BLaER1 (cell line): Measurements from ENCODE around the gene SNAP29.
"Not testable (repeated sequence)": the region's sequence is repeated elsewhere in the genome, so short reads cannot be mapped to it uniquely, and the experiment has no call there.

Experiments used
- H3K27ac ChIP-seq: shearing (Covaris generic); formaldehyde crosslinking; 2 replicates; pipeline ENCODE4 v1.8.1; 2022
- H3K27me3 ChIP-seq: shearing (Covaris generic); formaldehyde crosslinking; 2 replicates; pipeline ENCODE4 v1.8.1; 2022
- H3K36me3 ChIP-seq: shearing (Covaris generic); formaldehyde crosslinking; 2 replicates; pipeline ENCODE4 v1.8.1; 2022
- H3K4me1 ChIP-seq: shearing (Covaris generic); formaldehyde crosslinking; 2 replicates; pipeline ENCODE4 v1.8.1; 2022
- H3K4me2 ChIP-seq: shearing (Covaris generic); formaldehyde crosslinking; 2 replicates; pipeline ENCODE4 v1.8.1; 2022
- H3K4me3 ChIP-seq: shearing (Covaris generic); formaldehyde crosslinking; 2 replicates; pipeline ENCODE4 v1.8.1; 2022
- H3K9ac ChIP-seq: shearing (Covaris generic); formaldehyde crosslinking; 2 replicates; pipeline ENCODE4 v1.8.1; 2022
- H3K9me3 ChIP-seq: shearing (Covaris generic); formaldehyde crosslinking; 2 replicates; pipeline ENCODE4 v1.8.1; 2022
- H4K20me1 ChIP-seq: shearing (Covaris generic); formaldehyde crosslinking; 2 replicates; pipeline ENCODE4 v1.8.1; 2022
- Cebpa-rat ChIP-seq: shearing (Covaris generic); IDR thresholded peaks from 2 replicates; pipeline ENCODE4 v1.8.1; 2022

The SNAP29 gene

DNA sequence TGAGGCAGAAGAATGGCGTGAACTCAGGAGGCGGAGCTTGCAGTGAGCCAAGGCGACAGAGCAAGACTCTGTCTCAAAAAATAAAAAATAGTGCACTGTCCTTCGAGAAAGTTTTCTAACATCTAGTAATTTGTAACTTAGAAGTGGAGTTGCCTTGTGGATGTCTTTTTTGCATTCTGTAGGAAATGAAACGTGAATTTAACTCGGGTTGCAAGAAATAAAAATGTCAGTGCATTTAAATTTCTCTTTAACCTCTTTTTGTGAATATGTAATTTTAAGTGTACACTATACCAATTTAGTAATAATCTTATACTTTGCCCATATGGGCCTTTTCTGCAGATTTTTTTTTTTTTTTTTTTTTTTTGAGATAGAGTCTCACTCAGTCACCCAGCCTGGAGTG, 32.2 kb downstream of the SNAP29 start:
- no peak overlapping the region for H3K4me2 ChIP-seq
- no peak overlapping the region for H3K4me3 ChIP-seq
- H3K36me3 ChIP-seq: peaks cover 45% of the 10 kb centered on the region
- H3K27me3 ChIP-seq: no peaks in the 10 kb centered on the region
- TF ChIP-seq Cebpa-rat: no peak
- no peaks in the 10 kb centered on the region for H3K9me3 ChIP-seq
- no peaks in the 10 kb centered on the region for H4K20me1 ChIP-seq
- H3K4me1 ChIP-seq: 0 out of 2 replicates have a peak, but pooled peaks cover 5% of the 10 kb centered on the region
- H3K9ac ChIP-seq: no peak overlapping the region
- H3K27ac ChIP-seq: no peak overlapping the region

GRCh38 chr22:20897737-20898136, 38.9 kb downstream of the SNAP29 start:
- H3K9me3 ChIP-seq, H3K4me2 ChIP-seq, H3K4me1 ChIP-seq, H3K27me3 ChIP-seq, H4K20me1 ChIP-seq, H3K36me3 ChIP-seq, H3K4me3 ChIP-seq, H3K9ac ChIP-seq, H3K27ac ChIP-seq: not testable (repeated sequence)

DNA sequence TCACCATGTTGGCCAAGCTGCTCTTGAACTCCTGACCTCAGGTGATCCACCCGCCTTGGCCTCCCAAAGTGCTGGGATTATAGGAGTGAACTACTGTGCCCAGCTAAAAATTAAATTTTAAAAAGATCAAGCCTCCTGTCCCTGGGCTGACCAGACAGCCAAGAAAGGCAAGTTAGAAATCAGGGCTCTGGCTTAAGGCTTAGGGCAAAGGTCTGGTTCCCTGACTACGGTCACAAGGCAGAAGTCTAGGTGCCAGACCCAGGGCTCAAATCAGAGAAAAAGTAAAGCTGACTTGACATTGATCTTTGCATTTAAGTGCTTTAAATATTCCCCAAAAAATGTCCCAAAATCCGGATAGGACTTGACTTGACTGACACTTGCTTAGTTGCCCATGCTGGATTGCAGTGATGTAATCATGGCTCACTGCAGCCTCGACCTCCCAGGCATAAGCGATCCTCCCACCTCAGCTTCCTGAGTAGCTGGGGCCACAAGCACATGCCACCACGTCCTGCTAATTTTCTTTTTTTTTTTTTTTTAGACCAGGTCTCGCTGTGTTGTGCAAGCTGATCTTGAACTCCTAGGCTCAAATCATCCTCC, 41.1 kb downstream of the SNAP29 start:
- no peak overlapping the region for H3K9ac ChIP-seq
- no peak overlapping the region for H3K27ac ChIP-seq
- H3K4me3 ChIP-seq: no peak overlapping the region
- TF ChIP-seq Cebpa-rat: no peak
- no peaks in the 10 kb centered on the region for H3K9me3 ChIP-seq
- H3K4me2 ChIP-seq: no peak overlapping the region
- H3K4me1 ChIP-seq: 0 out of 2 replicates have a peak, but pooled peaks cover 7% of the 10 kb centered on the region
- H4K20me1 ChIP-seq: no peaks in the 10 kb centered on the region
- no peaks in the 10 kb centered on the region for H3K36me3 ChIP-seq
- no peaks in the 10 kb centered on the region for H3K27me3 ChIP-seq

- not testable (repeated sequence) for H3K9ac ChIP-seq, H3K9me3 ChIP-seq, H3K4me2 ChIP-seq, H3K36me3 ChIP-seq, H3K27ac ChIP-seq, H3K4me3 ChIP-seq, H3K27me3 ChIP-seq, H4K20me1 ChIP-seq, H3K4me1 ChIP-seq
These were observed 42.6 kb downstream of the SNAP29 start for GRCh38 chr22:20901093-20902033.

- H3K36me3 ChIP-seq: no peaks in the 10 kb centered on the region
These were observed 44.3 kb downstream of the SNAP29 start for GRCh38 chr22:20903093-20903492.

GRCh38 chr22:20904008-20904979, 45.5 kb downstream of the SNAP29 start:
- H3K4me2 ChIP-seq: no peak overlapping the region
- no peaks in the 10 kb centered on the region for H4K20me1 ChIP-seq
- no peak for TF ChIP-seq Cebpa-rat
- no peak overlapping the region for H3K4me3 ChIP-seq
- H3K36me3 ChIP-seq: no peaks in the 10 kb centered on the region
- H3K9me3 ChIP-seq: no peaks in the 10 kb centered on the region
- no peaks in the 10 kb centered on the region for H3K4me1 ChIP-seq
- H3K9ac ChIP-seq: no peak overlapping the region
- H3K27me3 ChIP-seq: no peaks in the 10 kb centered on the region
- no peak overlapping the region for H3K27ac ChIP-seq

More at GRCh38 chr22:20903093-20903492, 44.3 kb downstream of the SNAP29 start:
- H4K20me1 ChIP-seq: no peaks in the 10 kb centered on the region
- no peak overlapping the region for H3K9ac ChIP-seq
- no peak overlapping the region for H3K4me3 ChIP-seq
- no peaks in the 10 kb centered on the region for H3K4me1 ChIP-seq
- TF ChIP-seq Cebpa-rat: no peak
- H3K4me2 ChIP-seq: no peak overlapping the region
- no peaks in the 10 kb centered on the region for H3K9me3 ChIP-seq
- no peak overlapping the region for H3K27ac ChIP-seq
- H3K27me3 ChIP-seq: no peaks in the 10 kb centered on the region

DNA sequence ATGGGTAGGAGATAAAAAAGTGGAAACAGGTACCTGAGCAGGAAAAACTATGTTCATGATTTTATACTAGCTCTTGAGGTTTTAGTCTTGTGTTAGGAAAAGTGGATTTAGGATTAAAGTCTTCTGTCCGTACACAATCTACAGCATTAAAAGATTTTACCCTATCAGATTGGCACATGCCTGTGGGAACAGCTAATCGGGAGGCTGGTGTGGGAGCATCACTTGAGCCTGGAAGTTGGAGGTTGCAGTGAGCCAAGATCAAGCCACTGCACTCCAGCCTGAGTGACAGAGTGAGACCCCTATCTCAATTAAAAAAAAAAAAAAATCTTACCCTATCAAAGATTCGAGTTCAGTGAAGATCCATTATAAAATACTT, 46.2 kb downstream of the SNAP29 start:
- H3K36me3 ChIP-seq: no peaks in the 10 kb centered on the region
- no peaks in the 10 kb centered on the region for H4K20me1 ChIP-seq
- no peak overlapping the region for H3K4me3 ChIP-seq
- no peak overlapping the region for H3K4me2 ChIP-seq
- H3K4me1 ChIP-seq: no peaks in the 10 kb centered on the region
- TF ChIP-seq Cebpa-rat: no peak
- H3K27ac ChIP-seq: no peak overlapping the region
- no peaks in the 10 kb centered on the region for H3K9me3 ChIP-seq
- H3K9ac ChIP-seq: no peak overlapping the region
- H3K27me3 ChIP-seq: no peaks in the 10 kb centered on the region

GRCh38 chr22:20905415-20906386, 46.9 kb downstream of the SNAP29 start:
- H3K27me3 ChIP-seq: no peaks in the 10 kb centered on the region
- no peak overlapping the region for H3K27ac ChIP-seq
- no peaks in the 10 kb centered on the region for H3K9me3 ChIP-seq
- no peaks in the 10 kb centered on the region for H3K4me1 ChIP-seq
- H3K4me3 ChIP-seq: no peak overlapping the region
- no peak overlapping the region for H3K9ac ChIP-seq
- no peak for TF ChIP-seq Cebpa-rat
- no peak overlapping the region for H3K4me2 ChIP-seq
- no peaks in the 10 kb centered on the region for H4K20me1 ChIP-seq
- no peaks in the 10 kb centered on the region for H3K36me3 ChIP-seq

- no peaks in the 10 kb centered on the region for H3K4me1 ChIP-seq
- H3K9me3 ChIP-seq: no peaks in the 10 kb centered on the region
- no peaks in the 10 kb centered on the region for H3K27me3 ChIP-seq
- no peak overlapping the region for H3K27ac ChIP-seq
- H3K9ac ChIP-seq: no peak overlapping the region
- no peak overlapping the region for H3K4me2 ChIP-seq
- no peaks in the 10 kb centered on the region for H4K20me1 ChIP-seq
- no peak for TF ChIP-seq Cebpa-rat
- no peaks in the 10 kb centered on the region for H3K36me3 ChIP-seq
- H3K4me3 ChIP-seq: no peak overlapping the region
These were observed 47.6 kb downstream of the SNAP29 start for GRCh38 chr22:20906387-20906767.

GRCh38 chr22:20908717-20909116, 49.9 kb downstream of the SNAP29 start:
- H4K20me1 ChIP-seq, H3K27ac ChIP-seq, H3K9me3 ChIP-seq, H3K4me1 ChIP-seq, H3K4me2 ChIP-seq, H3K4me3 ChIP-seq, H3K27me3 ChIP-seq, H3K36me3 ChIP-seq, H3K9ac ChIP-seq: not testable (repeated sequence)
